CD4-positive, alpha-beta T cell (primary cell): ENCODE data around the gene ZNF469. TPM values are rescaled to one million over a fixed set of nuclear protein-coding genes. Genes with fewer than 3 reads are reported as not detected.

Source experiments
- ATAC-seq: fragments of 200-7000 bp; cut with Tn5 transposase; one replicate; pipeline ENCODE4 v1.10.0; 2022; ENCODE audit warnings: mild to moderate bottlenecking; ENCODE audit not compliant: poor library complexity
- CTCF ChIA-PET: fragments of 350-600 bp; sonication (Branson Sonifier 250); formaldehyde crosslinking; loops from one replicate; lab custom pipeline; 2021; ENCODE audit warnings: antibody characterized with exemption, inconsistent platforms; lab: Charles Lee
- POLR2A ChIA-PET: fragments of 350-600 bp; sonication (Branson Sonifier 250); formaldehyde crosslinking; loops from one replicate; lab custom pipeline; 2021; ENCODE audit warnings: antibody characterized with exemption, inconsistent platforms; lab: Charles Lee
- DNase-seq, 14 experiments: peaks; one replicate each; pipeline ENCODE4 v3.0.0-alpha.2; 2013 to 2020; ENCODE audit warnings: mixed read lengths in 2 of 14
- H3K27ac ChIP-seq, 2 donors: one replicate each; pipeline versions ENCODE4 v1.5.1 to v1.7.0; 2013; ENCODE audit warnings: low read length in 2 of 2, low read depth in 1 of 2, mild to moderate bottlenecking in 1 of 2
- H3K27me3 ChIP-seq, 2 experiments: 1 replicate in 1 of 2; 2 replicates in 1 of 2; pipeline versions ENCODE4 v1.6.1 to v1.7.0; 2013; ENCODE audit warnings: low read length in 2 of 2, control low read depth in 1 of 2, mild to moderate bottlenecking in 1 of 2, moderate library complexity in 1 of 2; ENCODE audit not compliant: insufficient read depth in 2 of 2, control insufficient read depth in 1 of 2
- H3K36me3 ChIP-seq: one replicate; pipeline ENCODE4 v1.6.1; 2013; ENCODE audit warnings: low read length, control low read depth; ENCODE audit not compliant: insufficient read depth
- H3K4me1 ChIP-seq: one replicate; pipeline ENCODE4 v1.6.1; 2013; ENCODE audit warnings: low read length, control low read depth; ENCODE audit not compliant: insufficient read depth
- H3K4me3 ChIP-seq: one replicate; pipeline ENCODE4 v1.5.1; 2013; ENCODE audit warnings: mild to moderate bottlenecking, low read length, moderate library complexity
- H3K9me3 ChIP-seq, 2 experiments: 1 replicate in 1 of 2; 2 replicates in 1 of 2; pipeline versions ENCODE4 v1.6.1 to v1.7.0; 2013; ENCODE audit warnings: low read length in 2 of 2, mild to moderate bottlenecking in 2 of 2, control low read depth in 1 of 2, moderate library complexity in 1 of 2; ENCODE audit not compliant: control insufficient read depth in 1 of 2, insufficient read depth in 1 of 2
- H3K27ac Mint-ChIP-seq: one replicate; pipeline ENCODE4 v1.8.0; 2020; ENCODE audit warnings: mixed read lengths
- H3K27me3 Mint-ChIP-seq: one replicate; pipeline ENCODE4 v1.8.0; 2021; ENCODE audit warnings: mixed read lengths
- H3K36me3 Mint-ChIP-seq: one replicate; pipeline ENCODE4 v1.8.0; 2021; ENCODE audit warnings: low read depth, mixed read lengths
- H3K4me1 Mint-ChIP-seq: one replicate; pipeline ENCODE4 v1.8.0; 2021; ENCODE audit warnings: low read depth, mixed read lengths
- H3K4me3 Mint-ChIP-seq: one replicate; pipeline ENCODE4 v1.8.0; 2020; ENCODE audit warnings: mild to moderate bottlenecking, mixed read lengths
- H3K9me3 Mint-ChIP-seq: one replicate; pipeline ENCODE4 v1.8.0; 2020; ENCODE audit warnings: mixed read lengths
- intact Hi-C, 2 experiments: fragments of 100-400 bp; cut with DNase I in 1 of 2; cut with micrococcal nuclease in 1 of 2; formaldehyde crosslinking; loops; one replicate each; pipeline versions ENCODE4 v1.15.1 to v1.9.0; 2023 to 2025; cut with DNase I, micrococcal nuclease
- total RNA-seq, 174 experiments: library from RNA in 2 of 174; stranded (reverse) in 2 of 174; gene quantifications; one replicate each; pipeline ENCODE4 v1.2.3 and lab custom pipeline; 2021 to 2026
- TF ChIP-seq, protein P1 (sequence below): fragments of 200-600 bp; IDR thresholded peaks from one replicate; pipeline ENCODE4 v1.8.0; 2022; ENCODE audit warnings: antibody characterized with exemption, mild to moderate bottlenecking

Gene ZNF469
- total RNA-seq, 2 experiments from 2014 or later: 0.74 to 0.75 TPM

DNA sequence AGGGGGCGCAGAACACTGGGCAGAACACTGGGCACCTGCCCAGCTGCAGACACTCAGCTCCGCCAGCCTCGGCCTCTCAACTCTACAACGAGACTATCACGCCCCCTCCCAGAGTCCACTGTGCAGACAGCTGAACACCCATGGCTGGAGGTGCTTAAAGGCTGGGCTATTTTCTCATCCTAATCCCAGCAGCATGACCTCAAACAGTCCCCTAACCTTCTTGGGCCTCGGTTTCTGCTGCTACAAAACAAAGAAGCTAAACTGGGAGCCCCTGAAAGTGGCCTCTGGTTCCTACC is 27.7 kb upstream of the ZNF469 start:
- Histone ChIP-seq H3K27ac (no peak overlapping the region), H3K27me3 (no peaks in the 10 kb centered on the region), H3K36me3 (no peaks in the 10 kb centered on the region), H3K4me1 (no peaks in the 10 kb centered on the region), H3K9me3 (peaks cover 0 to 8% of the 10 kb centered on the region in 2 experiments), H3K4me3 (no peak overlapping the region)
- Mint-ChIP-seq H3K27ac (no peak overlapping the region), H3K9me3 (no peaks in the 10 kb centered on the region), H3K4me1 (no peaks in the 10 kb centered on the region), H3K36me3 (no peaks in the 10 kb centered on the region), H3K27me3 (peaks cover 6% of the 10 kb centered on the region), H3K4me3 (no peak overlapping the region)
- DNase-seq: no peak
- ChIA-PET POLR2A (no interaction called here), CTCF (no interaction called here)
- no peak for ATAC-seq
- TF ChIP-seq, protein P1, sequence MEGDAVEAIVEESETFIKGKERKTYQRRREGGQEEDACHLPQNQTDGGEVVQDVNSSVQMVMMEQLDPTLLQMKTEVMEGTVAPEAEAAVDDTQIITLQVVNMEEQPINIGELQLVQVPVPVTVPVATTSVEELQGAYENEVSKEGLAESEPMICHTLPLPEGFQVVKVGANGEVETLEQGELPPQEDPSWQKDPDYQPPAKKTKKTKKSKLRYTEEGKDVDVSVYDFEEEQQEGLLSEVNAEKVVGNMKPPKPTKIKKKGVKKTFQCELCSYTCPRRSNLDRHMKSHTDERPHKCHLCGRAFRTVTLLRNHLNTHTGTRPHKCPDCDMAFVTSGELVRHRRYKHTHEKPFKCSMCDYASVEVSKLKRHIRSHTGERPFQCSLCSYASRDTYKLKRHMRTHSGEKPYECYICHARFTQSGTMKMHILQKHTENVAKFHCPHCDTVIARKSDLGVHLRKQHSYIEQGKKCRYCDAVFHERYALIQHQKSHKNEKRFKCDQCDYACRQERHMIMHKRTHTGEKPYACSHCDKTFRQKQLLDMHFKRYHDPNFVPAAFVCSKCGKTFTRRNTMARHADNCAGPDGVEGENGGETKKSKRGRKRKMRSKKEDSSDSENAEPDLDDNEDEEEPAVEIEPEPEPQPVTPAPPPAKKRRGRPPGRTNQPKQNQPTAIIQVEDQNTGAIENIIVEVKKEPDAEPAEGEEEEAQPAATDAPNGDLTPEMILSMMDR: no peak
- intact Hi-C loops: no loop called here

DNA sequence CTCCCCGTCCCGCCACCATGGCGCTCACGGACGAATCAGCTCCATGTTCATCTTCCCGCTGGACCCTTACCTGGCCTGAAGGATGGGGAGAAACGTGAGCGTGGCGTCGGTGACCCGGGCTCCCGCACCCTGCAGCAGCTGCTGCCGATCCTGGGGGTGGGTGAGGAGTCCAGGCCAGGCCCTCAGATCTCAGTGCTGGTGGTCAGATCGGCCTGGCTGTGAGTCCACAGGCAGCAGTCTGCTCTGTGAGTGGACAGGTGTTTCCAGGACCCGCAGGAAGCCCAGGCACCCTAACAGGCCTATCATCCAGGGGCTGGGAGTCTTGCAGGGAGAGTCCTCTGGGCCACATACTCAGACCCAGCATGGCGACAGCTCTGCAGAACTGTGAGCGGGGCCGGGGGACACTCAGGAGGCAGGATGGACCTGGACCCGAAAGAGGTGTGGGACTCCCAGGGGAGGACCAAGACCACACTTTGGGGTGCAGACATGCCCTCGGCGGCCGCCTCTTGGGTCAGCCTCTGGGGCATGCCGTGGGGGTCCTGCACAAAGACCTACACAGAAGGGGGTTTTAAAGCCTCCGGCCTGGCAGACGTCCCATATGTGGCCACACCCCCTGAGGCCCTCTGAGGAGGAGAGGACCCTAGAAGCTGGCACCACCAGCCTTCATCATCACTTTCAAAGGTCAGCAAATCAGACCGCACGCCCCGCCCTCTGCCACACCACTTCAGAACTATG is 27.2 kb upstream of the ZNF469 start:
- intact Hi-C loops: no loop called here
- CTCF ChIA-PET: no interaction called here
- POLR2A ChIA-PET: no interaction called here

GRCh38 chr16:88356124-88356726 is 26.5 kb upstream of the ZNF469 start:
- Histone ChIP-seq H3K27me3 (no peaks in the 10 kb centered on the region), H3K4me3 (no peak overlapping the region), H3K9me3 (peaks cover 0 to 8% of the 10 kb centered on the region in 2 experiments), H3K36me3 (no peaks in the 10 kb centered on the region), H3K4me1 (no peaks in the 10 kb centered on the region), H3K27ac (no peak overlapping the region)
- POLR2A ChIA-PET: no interaction called here
- Mint-ChIP-seq H3K9me3 (no peaks in the 10 kb centered on the region), H3K27ac (no peak overlapping the region), H3K4me1 (no peaks in the 10 kb centered on the region), H3K36me3 (no peaks in the 10 kb centered on the region), H3K27me3 (peaks cover 6% of the 10 kb centered on the region), H3K4me3 (no peak overlapping the region)
- TF ChIP-seq, protein P1: no peak
- ATAC-seq: no peak
- intact Hi-C loops: no loop called here
- DNase-seq: no peak
- CTCF ChIA-PET: no interaction called here

More for the DNA sequence above, 27.2 kb upstream of the ZNF469 start:
- no peak overlapping the region for H3K27ac Mint-ChIP-seq
- no peaks in the 10 kb centered on the region for H3K4me1 ChIP-seq
- no peak overlapping the region for H3K4me3 ChIP-seq
- H3K4me3 Mint-ChIP-seq: no peak overlapping the region
- peaks cover 6% of the 10 kb centered on the region for H3K27me3 Mint-ChIP-seq
- DNase-seq (no peak), ATAC-seq (no peak)
- peaks cover 0 to 8% of the 10 kb centered on the region in 2 experiments for H3K9me3 ChIP-seq
- no peaks in the 10 kb centered on the region for H3K36me3 Mint-ChIP-seq
- H3K4me1 Mint-ChIP-seq: no peaks in the 10 kb centered on the region
- TF ChIP-seq, protein P1: no peak
- H3K27me3 ChIP-seq: no peaks in the 10 kb centered on the region
- no peak overlapping the region for H3K27ac ChIP-seq
- no peaks in the 10 kb centered on the region for H3K36me3 ChIP-seq
- no peaks in the 10 kb centered on the region for H3K9me3 Mint-ChIP-seq
